DMS 273 (cell line): ENCODE measurements around the gene SH3PXD2B.
"Not testable (repeated sequence)": the region's sequence is repeated elsewhere in the genome, so short reads cannot be mapped to it uniquely, and the experiment has no call there.

Experiments used
- DNase-seq: peaks from one replicate; lab custom pipeline; 2025; ENCODE audit not compliant: unreplicated experiment; lab: John Stamatoyannopoulos, UW

The SH3PXD2B gene

GRCh38 chr5:172486451-172486850 lies 32.1 kb upstream of the SH3PXD2B start:
- DNase-seq, result no peak

GRCh38 chr5:172485511-172486202 lies 31.3 kb upstream of the SH3PXD2B start:
- no peak for DNase-seq

DNA sequence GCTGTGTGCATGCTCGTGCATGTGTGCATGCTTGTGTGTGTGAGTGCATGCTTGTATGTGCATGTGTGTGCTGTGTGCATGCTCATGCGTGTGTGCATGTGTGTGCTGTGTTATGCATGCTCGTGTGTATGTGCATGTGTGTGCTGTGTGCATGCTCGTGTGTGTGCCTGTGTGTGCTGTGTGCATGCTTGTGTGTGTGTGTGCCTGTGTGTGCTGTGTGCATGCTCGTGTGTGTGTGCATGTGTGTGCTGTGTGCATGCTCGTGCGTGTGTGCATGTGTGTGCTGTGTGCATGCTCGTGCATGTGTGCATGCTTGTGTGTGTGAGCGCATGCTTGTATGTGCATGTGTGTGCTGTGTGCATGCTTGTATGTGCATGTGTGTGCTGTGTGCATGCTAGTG lies 30.3 kb upstream of the SH3PXD2B start:
- DNase-seq, result no peak

GRCh38 chr5:172482156-172483020 lies 28.1 kb upstream of the SH3PXD2B start:
- DNase-seq, result peak; percentile 22

- DNase-seq, result no peak
Observed at GRCh38 chr5:172481011-172481800, 26.9 kb upstream of the SH3PXD2B start.

GRCh38 chr5:172479784-172480115 lies 25.4 kb upstream of the SH3PXD2B start:
- no peak for DNase-seq

DNA sequence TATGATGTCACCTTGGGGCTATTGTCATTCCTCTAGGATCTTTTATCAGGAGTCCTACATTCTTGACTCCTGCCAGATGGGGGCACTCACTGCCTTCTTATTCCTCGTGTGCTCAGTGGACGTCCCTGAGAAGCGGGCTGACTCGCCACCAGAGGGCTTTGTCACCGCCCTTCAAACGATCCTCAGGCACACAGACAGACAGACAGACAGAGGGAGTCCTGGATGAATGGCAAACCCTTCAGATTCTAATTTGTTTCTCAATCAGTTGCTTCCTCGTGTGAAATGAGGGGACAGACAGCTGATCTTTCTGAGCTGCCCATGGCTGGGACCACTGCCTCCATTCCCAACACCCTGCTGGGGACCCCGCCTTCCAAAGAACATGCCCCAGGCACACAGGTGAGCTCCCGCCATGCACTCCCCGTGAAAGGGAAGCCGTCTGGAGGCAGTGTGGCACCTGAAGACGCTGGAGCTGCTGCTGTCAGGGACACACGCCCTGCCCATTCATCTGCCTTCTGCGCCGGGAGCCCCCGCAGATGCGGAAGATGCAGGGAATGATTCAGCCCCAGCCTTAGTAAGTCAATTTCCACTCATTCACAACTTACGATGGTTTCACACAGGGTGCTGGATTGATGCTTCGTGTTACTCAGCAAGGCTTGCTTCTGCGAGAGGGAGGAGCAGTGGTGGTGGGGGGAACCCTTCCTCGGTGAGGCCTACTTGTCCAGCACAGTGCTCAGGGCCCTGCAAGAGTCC lies 24.9 kb upstream of the SH3PXD2B start:
- peak; percentile 95 for DNase-seq

DNA sequence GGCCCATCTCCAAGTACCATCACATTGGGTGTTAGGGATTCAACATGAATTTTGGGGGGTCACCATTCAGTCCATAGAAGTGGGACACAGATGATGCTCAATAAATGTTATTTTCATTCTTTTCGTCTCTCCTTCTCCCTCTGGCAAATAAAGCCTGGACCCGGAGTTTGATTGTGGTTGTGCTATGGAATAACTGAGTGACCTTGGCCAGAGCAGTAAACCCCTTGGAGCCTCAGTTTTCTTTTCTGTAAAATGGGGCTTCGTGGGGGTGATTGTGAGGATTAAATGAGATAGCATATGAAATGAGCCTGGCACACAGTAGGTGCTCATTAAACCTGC lies 24.3 kb upstream of the SH3PXD2B start:
- DNase-seq, result not testable (repeated sequence)

DNA sequence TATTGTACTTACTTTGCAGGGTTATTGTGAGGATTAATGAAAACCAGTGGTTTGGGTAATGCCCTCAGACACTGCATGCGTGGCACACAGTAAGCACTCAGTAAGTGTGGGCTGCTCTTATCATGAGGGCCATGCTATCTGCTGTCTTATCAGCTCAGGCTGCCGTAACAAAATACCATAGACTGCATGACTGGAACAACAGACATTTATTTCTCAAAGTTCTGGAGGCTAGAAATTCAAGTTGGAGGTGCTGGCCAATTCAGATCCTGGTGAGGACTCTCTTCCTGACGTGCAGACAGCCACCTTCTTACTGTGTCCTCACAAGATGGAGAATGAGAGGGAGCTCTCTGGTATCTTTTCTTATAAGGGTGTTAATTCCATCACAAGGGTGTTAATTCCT lies 23.9 kb upstream of the SH3PXD2B start:
- DNase-seq, result no peak

DNA sequence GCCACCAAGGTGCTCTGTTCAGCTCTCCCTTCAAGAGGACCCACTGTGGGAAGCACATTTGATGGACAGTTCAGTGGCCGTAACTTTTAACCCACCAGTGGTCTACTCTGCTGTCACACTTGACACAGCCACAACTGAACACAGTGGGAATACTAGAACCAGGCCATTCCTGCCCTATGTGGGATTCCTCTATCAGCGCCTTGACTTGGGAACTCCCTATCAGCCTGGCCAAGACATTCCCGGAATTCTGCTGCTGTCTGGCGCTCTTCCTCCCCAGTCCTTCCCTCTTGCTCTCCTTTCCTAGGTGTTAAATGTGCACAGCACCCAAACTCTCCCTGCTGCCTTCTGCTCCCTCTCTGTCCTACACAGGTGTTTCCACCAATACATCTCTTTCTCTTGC lies 23.1 kb upstream of the SH3PXD2B start:
- DNase-seq, result no peak

GRCh38 chr5:172474293-172474692 lies 20.0 kb upstream of the SH3PXD2B start:
- DNase-seq, result no peak

GRCh38 chr5:172473427-172473826 lies 19.1 kb upstream of the SH3PXD2B start:
- DNase-seq, result no peak

DNA sequence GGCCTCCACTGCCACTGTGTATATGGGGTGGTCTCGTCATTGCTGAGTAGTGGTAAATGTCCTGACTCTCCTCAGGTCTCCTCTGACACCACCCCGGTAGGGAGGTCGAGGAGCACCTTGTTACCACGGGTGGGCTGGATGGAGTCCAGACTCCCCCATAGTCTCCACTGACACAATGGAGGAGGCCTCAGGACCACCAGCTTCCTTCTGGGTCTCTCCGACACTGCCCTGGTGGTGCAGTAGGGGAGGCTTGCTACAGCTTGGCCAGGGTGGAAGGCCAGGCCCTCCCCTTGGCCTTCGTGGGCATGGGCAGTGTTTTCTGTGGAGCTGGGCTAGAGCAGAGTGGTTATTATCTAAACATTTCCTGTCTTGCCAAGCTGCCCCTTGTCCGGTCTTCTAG lies 15.4 kb upstream of the SH3PXD2B start:
- no peak for DNase-seq

DNA sequence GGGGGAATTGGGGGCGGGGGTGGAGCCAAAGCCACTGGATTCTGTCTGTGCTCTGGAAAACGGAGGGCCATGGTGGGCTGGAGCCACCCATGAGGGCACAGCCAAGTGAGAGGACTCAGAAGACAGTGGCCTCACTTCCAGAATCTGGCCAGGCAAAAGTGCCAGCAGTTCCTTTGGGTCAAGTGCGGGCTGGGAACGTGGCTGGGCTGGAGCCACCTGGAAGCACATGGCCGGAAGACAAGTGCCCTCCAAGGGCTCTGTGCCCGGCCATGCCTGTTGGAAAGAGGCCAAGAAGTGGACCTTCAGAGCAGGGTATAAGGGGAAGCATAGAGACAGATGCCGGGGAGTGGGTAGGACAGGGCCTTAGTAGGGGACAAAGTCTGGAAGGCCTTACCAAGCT lies 11.7 kb upstream of the SH3PXD2B start:
- DNase-seq, result no peak

GRCh38 chr5:172463031-172463430 lies 8.7 kb upstream of the SH3PXD2B start:
- DNase-seq, result no peak

GRCh38 chr5:172459783-172460165 lies 5.4 kb upstream of the SH3PXD2B start:
- DNase-seq, result peak; percentile 66

DNA sequence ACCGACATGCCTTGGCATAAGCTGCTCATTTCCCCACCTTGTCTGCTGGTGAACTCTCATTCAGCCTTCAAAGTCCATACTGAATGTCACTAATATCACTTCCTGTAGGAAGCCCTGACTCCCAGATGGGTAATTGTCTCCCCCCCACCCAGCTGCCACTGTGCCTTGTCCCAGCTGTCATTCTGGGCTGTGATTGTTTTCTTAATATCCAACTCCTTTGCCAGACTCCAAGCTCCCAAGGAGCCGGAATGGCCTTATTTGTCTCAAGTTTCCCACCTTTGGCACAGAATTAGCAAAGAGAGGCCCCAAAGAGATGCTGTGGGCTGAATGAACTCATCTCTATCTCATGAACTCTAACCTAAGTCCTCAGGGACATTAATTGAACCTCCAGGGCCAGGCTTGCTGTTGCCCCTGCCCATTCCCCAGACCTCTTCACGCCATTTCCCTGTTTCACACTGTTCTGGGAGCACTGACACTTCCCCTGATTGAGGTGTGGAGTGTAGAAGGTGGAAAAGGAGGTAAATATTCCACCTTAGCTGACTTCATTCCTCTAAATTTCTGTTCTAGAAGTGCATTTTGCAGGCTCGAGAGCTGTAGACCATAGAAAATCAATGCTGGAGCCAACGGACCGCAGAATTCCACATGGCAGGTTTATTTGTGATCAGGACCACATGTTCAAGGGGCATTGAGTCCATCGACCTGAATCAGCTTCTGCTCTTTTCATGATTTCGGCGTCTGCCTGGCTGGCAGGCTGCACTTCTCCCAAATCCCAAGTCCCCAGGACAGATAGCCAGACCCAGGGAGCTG lies 4.9 kb upstream of the SH3PXD2B start:
- DNase-seq, result peak; percentile 92

DNA sequence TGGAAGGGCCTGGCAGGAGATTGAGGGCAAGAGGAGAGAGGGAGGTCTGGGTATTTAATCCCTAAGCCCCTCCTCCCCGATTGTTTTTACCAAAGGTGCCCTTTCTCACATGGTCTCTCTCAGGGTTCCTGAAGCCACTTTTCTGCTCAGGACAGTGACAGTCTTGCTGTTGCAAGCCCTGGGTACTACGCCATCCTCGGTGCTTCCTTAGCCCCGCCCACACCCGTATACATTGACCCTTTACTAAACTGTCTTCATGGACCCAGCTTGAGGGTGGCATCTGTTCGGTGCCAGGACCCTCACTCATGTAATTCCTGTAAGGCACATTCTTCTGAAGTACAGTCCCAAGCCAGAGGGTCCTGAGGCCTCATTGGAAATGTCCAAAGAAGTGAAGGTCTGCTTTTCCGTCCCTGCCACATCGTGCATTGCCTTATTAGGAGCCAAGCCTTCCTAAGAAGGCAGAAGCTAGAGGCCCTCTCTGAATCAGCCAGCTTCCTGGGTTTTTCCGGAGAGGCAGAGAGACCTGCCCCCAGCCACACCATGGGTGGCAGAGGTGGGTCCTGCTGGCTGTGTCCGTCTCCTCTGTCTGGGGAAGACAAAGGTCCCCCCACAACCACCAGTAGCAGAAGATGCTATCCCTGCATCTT lies 1.9 kb upstream of the SH3PXD2B start:
- no peak for DNase-seq

DNA sequence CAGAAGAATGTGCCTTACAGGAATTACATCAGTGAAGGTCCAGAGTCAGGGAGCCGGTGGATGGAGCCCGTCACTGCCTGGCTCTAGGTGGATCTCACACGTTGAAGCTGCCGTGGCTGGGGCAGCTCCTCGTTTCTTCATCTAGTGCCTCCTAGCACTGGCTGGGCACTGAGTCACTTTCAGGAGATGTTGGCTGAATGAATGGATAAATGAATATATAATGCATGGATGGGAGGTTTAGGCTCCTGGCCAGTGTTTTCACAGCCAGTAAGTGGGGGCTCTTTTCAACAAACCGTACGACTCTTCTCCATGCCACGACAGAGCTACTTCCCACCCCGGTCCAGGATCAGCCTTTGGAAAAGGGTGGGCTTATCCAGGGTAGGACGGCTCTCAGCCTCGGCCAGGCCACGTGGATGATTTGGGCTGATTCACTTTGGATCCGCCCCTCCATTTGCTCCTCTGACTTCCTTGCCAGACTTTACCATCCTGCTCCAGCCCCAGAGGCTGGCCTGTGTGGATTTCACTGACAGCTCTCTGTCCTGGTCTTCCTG lies 1.3 kb upstream of the SH3PXD2B start:
- peak; percentile 90 for DNase-seq

DNA sequence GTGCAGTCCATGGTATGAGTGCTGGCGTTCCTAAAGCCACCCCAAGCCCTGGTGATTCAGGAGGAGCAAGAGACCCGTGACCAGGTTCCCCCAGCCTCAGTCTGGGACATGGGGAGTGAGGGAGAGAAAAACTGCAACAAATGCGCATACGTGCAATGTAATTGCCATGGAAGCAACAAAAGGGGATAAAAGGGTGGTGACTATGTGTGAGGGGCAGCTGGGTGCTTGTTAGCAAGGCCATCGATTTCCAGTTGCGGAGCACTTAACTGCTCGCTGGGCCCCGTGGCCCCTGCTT lies 709 bp upstream of the SH3PXD2B start:
- no peak for DNase-seq
